T-helper 9 cell (primary cell): ENCODE results near the gene XRN2.

ENCODE experiments used
- DNase-seq: peaks from one replicate; pipeline ENCODE4 v3.0.0-alpha.2; 2020
- total RNA-seq, 2 donors: gene quantifications; one replicate each; lab custom pipeline; 2026; lab: John Stamatoyannopoulos, UW

The XRN2 gene, protein sequence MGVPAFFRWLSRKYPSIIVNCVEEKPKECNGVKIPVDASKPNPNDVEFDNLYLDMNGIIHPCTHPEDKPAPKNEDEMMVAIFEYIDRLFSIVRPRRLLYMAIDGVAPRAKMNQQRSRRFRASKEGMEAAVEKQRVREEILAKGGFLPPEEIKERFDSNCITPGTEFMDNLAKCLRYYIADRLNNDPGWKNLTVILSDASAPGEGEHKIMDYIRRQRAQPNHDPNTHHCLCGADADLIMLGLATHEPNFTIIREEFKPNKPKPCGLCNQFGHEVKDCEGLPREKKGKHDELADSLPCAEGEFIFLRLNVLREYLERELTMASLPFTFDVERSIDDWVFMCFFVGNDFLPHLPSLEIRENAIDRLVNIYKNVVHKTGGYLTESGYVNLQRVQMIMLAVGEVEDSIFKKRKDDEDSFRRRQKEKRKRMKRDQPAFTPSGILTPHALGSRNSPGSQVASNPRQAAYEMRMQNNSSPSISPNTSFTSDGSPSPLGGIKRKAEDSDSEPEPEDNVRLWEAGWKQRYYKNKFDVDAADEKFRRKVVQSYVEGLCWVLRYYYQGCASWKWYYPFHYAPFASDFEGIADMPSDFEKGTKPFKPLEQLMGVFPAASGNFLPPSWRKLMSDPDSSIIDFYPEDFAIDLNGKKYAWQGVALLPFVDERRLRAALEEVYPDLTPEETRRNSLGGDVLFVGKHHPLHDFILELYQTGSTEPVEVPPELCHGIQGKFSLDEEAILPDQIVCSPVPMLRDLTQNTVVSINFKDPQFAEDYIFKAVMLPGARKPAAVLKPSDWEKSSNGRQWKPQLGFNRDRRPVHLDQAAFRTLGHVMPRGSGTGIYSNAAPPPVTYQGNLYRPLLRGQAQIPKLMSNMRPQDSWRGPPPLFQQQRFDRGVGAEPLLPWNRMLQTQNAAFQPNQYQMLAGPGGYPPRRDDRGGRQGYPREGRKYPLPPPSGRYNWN
- 140 to 201 reads per million in 2 donors for total RNA-seq

DNA sequence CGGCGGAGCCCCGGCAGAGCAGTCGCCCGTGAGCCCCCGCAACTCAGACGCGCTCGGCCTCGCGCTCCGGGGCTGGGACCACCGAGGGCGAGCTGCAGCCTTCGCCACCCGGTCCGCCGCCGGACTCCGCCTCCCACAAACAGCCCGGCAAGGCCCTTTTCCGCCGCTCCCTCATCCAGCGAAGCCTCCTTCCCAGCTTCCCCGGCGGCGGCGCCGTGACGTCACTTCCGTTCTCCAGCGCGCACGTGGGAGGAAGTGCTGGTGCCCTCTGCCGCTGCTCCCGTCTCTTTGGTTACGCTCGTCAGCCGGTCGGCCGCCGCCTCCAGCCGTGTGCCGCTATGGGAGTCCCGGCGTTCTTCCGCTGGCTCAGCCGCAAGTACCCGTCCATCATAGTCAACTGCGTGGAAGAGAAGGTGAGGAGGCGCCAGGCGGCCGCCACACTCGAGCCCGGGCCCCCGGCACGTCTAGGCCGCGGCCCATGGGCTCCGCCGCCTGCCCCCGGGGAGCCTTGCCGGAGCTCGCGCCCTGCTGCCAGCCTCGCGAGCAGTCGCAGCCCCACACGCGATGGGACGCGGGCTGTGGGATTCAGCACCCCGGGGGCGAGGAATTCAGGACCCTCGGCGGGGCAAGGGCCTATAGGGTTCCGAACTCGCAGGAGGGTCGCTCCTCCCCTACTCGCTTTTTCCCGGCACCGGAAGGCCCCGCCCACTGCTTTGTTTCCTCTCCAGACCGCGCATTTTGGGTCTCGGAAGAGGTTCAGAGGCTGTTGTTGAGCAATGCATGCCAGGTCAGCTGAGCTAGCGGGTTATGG, at the start of gene XRN2:
TSS of gene XRN2 (plus strand) at position 271 of the 811 bp plus-strand sequence. CDS start at position 339, 68 bp downstream.
- peak; percentile 95 for DNase-seq

DNA sequence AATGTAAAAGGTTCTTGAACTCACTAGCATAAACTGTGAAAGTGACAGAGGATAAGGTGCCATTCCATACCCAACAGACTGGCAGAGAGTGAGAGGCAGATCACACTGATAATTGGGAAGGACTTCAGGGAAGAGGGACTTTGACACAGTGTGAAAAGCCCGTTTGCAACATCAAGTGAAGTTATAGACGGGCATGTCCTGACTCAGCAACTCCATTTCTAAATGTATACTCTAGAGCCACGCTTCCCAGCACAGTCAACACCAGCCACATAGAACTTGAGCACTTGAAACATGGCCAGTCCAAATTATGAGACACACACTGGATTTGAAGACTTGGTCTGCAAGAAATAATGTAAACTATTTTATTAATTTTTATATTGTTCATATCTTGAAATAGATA, 45.9 kb upstream of the XRN2 start:
- no peak for DNase-seq

DNA sequence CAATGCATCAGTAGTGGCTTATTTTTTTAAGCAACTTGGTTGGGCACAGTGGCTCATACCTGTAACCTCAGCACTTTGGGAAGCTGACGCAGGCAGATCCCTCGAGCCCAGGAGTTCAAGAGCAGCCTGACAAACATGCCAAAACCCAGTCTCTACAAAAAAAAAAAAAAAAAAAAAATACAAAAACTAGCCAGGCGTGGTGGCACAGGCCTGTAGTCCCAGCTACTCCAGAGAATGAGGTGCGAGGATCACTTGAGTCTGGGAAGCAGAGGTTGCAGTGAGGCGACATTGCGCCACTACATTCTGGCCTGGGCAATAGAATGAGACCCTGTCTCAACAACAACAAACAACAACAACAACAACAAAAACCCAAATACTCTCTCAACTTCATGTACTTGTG, 44.7 kb upstream of the XRN2 start:
- no peak for DNase-seq

DNA sequence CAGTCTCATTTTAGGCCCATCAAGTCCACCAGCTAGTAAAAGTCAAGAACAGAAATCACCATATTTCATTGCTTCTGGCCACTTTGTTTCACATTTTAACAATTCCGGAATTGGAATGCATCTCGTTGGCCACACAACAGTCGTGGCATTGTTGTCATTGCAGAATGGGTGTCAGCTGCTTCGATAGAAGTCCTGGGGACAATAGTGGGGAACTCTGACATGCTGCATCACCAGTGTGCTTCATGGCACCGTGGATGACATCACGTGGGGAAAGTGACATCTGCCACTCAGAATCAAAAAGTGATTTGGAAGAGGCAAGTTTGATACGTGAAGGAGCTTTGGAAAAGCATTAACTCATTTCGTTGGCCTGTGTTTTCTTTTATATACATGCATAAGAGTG, 43.8 kb upstream of the XRN2 start:
- no peak for DNase-seq

DNA sequence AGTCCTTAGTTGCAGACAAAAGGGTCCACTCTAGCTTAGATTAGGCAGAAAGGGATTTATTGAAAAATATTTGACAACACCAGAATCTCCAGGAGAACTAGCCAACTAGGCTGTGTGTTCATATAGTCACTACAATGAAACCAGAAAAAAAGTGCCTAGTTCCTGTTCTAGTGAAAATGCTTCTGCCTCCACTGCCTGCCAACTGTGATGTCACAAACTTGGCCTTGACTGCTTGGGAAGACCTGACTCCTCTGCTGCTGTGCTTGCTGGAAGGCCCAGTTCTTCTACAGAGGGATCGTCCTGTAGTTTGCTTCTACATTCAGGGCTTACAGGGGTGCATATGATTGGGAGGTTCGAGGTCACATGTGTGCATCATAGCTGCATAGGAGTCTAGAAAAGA, 40.3 kb upstream of the XRN2 start:
- no peak for DNase-seq

DNA sequence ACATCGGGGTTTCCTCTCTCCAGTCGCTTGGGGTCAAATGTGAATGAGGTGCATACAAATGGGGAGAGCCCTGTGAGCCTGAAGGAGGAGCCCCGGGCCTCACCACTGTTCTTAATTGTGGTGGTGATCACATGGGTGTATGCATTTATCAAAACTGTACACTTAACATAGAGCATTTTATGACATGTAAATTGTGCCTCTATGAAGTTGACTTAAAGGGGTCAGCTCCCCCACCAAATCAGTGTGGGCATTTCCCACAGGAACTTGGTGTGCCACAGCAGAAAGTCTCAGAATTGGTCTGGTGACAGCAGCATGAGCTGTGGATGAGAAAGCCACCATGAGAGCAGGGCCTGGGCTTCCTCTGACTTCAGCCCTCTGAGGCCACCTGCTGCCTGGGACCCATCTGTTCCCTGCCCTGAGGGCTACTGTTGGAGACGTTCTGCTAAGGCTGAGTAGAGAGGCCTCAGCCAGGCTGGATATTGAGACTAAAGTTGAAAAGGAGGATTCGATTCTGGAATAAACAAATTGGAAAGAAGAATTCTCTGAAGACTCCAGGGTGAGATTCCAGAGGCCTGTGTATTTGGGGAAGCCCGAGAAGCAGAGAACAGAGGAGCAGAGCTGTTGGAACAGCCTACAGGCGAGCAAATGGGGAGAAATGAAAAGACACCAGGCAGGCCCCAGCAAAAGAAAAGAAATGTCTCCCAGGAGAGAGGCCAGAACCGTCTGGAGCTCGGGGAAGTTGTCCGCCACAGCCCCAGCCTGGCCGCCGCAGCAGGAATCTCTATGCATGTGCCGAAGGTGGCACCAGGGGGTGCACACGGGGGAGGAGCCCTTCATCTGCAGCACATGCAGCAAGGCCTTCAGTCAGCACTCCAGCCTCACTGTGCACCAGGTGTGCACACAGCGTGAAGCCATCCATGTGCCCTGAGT, 37.6 kb upstream of the XRN2 start:
- DNase-seq: no peak

DNA sequence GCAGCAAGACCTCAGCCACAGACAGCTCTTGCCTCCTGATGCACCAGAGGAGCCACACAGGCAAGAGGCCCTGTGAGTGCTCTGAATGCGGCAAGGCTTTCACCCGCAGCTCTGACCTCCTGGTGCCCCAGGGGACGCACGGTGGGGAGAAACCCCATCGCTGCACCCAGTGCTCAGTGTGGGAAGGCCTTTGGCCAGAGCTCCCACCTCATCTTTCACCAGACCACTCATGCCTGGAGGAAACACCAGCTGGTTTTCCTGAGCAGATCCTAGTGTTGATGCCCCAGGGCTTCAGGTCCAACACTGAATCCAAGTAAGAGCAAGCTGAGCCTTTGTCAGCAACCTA, 37.0 kb upstream of the XRN2 start:
- DNase-seq: no peak

DNA sequence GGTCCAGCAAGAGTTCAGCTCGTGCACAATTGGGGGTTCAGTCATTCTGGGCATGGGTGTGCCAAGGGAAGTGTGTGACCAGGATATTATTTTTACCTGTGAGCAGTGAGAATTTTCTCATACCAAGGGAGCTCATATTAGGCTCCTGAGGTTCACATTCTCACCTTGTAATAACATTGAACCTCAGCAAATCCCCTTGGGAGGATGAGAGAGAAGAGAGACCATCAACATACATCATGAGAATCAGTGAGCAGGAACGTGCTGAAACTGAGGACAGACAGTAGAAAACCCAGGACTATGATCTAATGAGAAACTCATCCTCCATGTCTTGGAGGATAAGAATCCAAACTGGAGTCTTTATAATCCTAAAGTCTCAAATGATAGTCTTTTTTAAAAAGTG, 33.4 kb upstream of the XRN2 start:
- no peak for DNase-seq

DNA sequence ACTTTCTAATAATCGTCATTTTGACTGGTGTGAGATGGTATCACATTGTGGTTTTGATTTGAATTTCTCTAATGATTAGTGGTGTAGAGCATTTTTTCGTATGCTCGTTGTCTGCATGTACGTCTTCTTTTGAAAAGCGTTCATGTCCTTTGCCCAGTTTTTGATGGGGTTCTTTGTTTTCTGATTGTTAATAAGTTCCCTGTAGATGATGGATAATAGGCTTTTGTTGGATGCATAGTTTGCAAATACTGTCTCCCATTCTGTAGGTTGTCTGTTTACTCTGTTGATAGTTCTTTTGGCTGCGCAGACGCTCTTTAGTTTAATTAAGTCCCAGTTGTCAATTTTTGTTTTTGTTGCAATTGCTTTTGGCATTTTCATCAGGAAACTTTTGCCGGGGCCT, 32.3 kb upstream of the XRN2 start:
- DNase-seq: no peak

DNA sequence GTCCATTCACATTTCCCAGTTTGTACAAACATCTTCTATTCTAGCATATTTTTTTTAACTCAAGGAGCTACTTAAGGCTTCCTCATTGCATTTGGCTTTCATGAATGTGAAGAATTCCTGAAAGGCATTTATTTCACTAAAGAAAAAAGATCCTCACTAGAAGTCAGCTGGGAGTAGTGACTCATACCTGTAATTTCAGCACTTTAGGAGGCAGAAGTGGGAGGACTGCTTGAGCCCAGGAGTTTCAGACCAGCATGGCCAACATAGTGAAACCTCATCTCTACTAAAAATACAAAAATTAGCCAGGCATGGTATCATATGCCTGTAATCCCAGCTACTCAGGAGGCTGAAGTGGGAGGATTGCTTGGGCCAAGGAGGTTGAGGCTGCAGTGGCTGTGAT, 30.9 kb upstream of the XRN2 start:
- DNase-seq: no peak

DNA sequence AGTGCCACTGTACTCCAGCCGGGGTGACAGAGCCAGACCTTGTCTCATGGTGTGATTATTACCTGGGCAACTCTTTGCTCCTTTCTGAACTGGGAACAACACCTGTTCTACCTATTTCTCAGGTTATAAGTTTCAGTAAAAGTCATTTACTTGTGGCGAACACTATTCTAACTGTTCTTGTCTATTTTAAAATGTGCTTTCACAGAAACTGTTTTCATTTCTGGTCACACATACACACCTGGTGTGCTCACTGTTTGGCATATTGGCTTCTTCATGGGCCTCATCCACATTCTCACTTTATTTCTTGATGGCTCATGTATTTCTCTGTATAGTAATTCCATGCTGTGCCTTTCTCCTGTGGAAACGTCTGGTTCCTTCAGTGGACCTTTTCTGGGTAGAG, 30.5 kb upstream of the XRN2 start:
- DNase-seq: no peak

DNA sequence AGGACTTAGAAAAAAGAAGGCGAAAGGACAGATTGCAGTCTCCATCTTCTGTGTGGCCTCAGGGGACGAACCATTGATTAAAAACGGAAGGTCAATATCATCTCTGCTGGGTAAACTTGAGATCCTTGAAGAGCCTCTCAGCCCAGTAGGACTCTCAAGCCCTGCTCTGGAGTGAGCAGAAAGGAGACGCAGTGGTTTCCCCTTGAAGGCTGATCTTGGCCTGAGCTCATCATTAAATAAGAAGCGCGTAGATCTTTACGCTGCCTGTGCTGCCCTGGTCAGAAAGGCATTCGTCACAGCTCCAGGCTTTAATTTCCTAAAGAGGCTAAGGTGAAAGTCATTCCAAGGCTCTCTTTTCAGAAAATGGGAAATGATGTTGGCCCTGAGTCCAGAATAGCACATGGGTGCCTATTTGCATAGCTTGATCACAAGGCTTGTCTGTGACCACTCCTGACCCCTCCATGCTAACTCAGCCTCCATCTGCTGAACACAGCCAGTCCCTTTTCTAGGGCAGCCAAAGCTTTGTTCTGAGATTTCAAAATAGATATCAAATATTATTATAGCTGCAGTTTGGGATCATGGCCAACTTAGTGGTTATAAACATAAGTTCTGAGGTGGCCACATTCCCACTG, 29.3 kb upstream of the XRN2 start:
- DNase-seq: no peak

DNA sequence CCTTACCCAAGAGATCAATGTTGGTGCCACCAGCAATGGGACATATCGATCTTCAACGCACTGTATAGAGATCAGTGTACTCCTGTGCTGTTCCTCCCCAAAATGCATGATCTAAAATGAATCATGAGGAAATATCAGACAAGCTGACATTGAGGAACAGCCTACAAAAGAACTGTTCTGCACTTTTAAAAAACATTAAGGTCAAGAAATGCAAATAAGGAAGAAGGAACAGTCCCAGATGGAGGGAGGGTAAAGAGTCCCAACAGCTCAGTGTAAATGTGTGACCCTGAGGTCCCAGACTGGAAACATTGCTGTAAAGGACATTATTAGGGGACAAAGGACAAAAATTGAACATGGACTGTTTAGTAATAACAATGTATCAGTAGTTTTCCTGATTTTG, 24.3 kb upstream of the XRN2 start:
- DNase-seq: no peak

DNA sequence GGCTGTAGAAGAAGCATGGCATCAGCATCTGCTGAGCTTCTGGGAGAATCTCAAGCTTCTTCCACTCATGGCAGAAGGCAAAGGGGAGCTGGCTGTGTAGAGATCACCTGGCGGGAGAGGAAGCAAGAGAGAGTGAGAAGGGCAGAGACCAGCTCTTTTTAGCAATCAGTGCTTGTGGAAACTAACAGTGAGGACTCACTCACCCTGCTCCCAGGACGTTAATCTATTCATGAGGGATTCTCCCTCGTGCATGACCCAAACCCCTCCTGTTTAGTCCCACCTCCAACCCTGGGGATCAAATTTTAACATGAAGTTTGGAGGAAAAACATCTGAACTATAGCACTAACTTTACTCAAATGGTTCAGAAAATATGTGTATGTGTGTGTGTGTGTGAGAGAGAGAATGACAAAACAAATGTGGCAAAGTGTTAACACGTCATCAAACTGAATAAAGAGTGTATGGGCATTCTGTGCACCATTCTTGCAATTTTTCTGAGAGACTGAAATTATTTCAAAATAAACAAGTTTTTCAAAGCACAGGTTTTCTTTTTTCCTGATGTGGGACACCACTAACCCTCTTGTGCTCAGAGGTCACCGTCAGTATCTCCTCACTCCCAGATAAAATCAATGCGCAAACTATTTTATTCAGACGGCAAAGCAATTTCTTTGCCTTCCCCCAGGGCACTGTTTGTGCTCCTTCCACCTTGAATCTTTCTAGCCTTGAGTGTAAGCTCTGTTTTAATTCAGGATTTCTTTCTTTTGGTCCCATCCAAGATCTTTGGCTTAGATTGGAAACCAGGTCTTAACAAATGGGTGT, 23.2 kb upstream of the XRN2 start:
- DNase-seq: no peak

DNA sequence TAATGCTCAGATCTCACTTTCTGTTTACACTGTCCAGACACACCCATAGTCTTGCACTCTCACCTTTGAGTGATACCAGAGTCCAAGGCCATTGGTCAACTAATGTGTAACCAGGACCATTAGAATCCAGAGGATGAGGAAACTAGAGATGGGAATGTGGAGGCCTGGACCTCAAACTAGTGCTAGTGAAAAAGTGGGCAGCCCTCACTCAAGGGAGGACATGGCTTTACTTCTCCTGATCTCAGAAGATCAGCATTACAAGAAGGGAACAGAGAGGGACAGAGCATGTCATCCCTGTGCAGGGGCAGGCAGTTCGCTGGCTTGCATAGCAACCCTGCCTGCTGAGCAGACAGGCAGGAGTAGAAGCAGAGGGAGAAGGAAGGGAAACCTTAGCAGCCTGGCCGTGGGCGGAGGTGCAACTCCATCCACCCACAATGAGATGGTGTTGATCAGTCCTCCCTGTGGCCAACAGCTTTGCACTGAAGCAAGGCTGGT, 22.6 kb upstream of the XRN2 start:
- no peak for DNase-seq

DNA sequence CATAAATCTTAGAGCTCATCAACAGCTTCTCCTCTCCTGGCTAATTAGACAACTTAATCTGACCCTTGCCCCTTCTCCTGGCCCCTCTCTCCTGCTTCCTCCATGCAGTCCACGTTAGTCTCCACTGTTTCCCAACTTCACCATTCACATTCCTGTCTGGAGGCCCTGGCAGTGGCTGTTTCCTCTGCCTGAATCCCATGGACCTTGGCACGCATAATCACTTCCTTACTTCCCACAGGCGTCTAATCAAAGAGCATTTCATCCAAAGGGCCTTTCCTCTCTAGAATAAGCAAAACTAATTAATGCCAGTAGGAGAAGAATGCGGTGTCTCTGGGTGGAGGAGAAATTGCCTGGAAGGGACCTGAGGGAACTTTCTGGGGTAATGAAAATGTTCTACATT, 16.4 kb upstream of the XRN2 start:
- DNase-seq: no peak

DNA sequence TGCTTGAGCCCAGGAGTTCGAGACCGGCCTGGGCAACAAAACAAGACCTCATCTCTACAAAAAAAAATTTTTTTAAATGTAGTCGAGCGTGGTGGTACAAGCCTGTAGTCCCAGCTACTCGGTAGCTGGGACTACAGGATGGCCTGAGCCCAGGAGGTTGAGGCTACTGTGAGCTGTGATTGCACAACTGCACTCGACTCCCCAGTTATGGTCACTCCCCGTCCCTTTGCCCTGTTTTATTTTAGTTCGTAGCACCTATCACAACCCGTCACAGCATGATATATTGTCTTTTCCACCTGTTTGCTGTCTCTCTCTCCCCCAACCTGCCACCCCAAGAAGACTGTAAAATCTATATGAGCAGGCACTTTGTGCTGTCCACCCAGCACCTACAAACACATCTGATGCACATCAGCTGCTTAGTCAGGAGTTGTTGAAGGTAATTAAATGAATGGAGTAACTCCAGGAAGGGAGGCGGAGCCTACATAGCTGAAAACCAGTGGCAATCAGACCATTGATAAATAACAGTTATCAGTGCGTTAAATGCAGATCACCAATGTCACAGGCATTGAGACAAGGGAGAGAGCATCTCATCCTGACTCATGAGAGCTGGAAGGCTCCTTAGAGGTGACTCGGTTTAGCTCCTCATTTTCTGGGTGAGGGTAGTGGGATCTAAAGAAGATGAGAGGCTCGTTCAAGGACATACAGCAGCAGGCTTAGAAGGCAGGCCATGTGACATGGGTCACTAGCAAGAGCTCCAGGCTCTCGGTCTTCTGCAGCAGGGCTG, 14.4 kb upstream of the XRN2 start:
- DNase-seq: no peak

DNA sequence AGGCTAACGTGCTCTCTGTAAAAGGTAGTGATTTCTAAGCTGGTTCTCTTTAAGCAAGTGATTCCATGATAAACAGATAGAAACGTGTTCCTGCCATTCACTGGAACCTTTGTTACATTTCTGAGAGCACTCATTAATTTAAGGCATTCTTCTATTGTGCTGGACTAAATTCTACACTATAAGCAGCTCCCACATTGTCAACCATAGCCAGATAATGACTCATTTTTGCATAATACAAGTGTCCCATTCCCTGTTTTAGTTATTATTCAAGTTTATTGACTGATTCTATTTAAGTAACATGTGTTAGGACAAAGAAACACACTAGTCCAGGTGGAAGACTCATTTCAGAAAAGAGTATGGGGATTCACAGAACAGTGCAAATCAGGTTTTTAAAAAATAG, 13.5 kb upstream of the XRN2 start:
- DNase-seq: no peak

DNA sequence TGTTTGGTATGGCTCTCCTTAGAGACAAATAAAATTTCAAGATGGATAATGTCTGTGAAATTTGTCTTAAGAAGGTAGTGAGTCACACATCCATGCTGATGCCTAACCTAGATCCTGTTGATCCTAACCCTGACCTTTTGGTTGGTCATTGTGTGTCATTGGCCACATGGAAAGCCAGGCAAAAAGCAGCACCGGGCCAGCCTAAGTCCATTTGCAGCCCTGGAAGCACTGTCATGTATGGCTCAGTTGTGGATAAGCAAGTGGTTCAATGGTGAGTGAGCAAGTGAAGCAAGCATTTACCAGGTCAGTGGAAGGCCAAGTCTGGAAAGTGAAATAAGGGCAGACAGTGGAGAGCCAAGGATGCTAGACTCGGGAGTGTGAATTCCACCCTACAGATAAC, 12.1 kb upstream of the XRN2 start:
- no peak for DNase-seq

DNA sequence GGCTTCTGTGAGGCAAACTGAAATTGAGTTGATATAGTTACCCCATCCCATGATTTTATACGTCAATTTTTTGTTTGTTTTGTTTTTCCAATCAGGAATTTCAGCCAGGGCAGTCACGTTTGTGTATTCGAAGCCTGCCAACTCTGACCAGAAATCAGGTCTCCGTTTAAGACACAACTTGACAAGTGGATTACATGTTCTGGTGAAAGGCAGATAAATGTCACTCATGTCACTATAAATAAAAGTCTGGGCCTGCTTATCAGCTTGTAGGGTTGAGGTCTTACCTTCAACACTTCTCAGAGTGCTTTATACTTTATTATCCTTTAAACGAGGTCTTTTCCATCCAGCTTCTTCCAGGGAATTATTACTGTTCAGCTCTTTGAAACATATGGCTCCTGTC, 8.4 kb upstream of the XRN2 start:
- DNase-seq: no peak
